OCI-LY1 (cell line): ENCODE results near the gene SEC24C.
A peak's percentile ranks its signal among the peaks of the same experiment; 100 is the strongest.

ENCODE experiments used
- H2AFZ ChIP-seq: fragments of 200-600 bp; sonication (generic), shearing (Covaris generic); 2 replicates; pipeline ENCODE4 v1.6.0; 2014; ENCODE audit warnings: antibody characterized with exemption, mild to moderate bottlenecking, low read length
- H3F3A ChIP-seq: fragments of 200-600 bp; sonication (generic), shearing (Covaris generic); 2 replicates; pipeline ENCODE4 v1.6.0; 2014; ENCODE audit warnings: mild to moderate bottlenecking, antibody characterized with exemption, low read length, moderate library complexity; ENCODE audit not compliant: insufficient read depth
- H3K27ac ChIP-seq: fragments of 200-600 bp; sonication (generic); 2 replicates; pipeline ENCODE4 v1.5.1; 2014; ENCODE audit warnings: low read length, mixed run types, mild to moderate bottlenecking, low read depth; ENCODE audit not compliant: poor library complexity, severe bottlenecking
- H3K27me3 ChIP-seq: fragments of 200-600 bp; sonication (generic); 2 replicates; pipeline ENCODE4 v1.6.0; 2014; ENCODE audit warnings: antibody characterized with exemption, mild to moderate bottlenecking, low read length, moderate library complexity; ENCODE audit not compliant: insufficient read depth
- H3K36me3 ChIP-seq: fragments of 200-600 bp; sonication (generic); 2 replicates; pipeline ENCODE4 v1.6.1; 2014; ENCODE audit warnings: mild to moderate bottlenecking, antibody characterized with exemption, low read length, moderate library complexity, mixed read lengths; ENCODE audit not compliant: insufficient read depth
- H3K4me1 ChIP-seq: fragments of 200-600 bp; sonication (generic); 2 replicates; pipeline ENCODE4 v1.5.1; 2014; ENCODE audit warnings: mild to moderate bottlenecking, low read length, moderate library complexity; ENCODE audit not compliant: insufficient read depth, severe bottlenecking
- H3K4me2 ChIP-seq: fragments of 200-600 bp; sonication (generic), shearing (Covaris generic); 2 replicates; pipeline ENCODE4 v1.6.1; 2014; ENCODE audit warnings: low read length
- H3K4me3 ChIP-seq: fragments of 200-600 bp; sonication (generic); 2 replicates; pipeline ENCODE4 v1.5.1; 2014; ENCODE audit warnings: low read length, low read depth, mild to moderate bottlenecking, mixed read lengths; ENCODE audit not compliant: poor library complexity, severe bottlenecking
- H3K79me2 ChIP-seq: fragments of 200-600 bp; shearing (Covaris generic); 2 replicates; pipeline ENCODE4 v1.6.1; 2016; ENCODE audit warnings: mixed run types, low read length, mixed read lengths; ENCODE audit not compliant: insufficient read depth
- H3K9ac ChIP-seq: fragments of 200-600 bp; sonication (generic), shearing (Covaris generic); 2 replicates; pipeline ENCODE4 v1.6.1; 2014; ENCODE audit warnings: mild to moderate bottlenecking, low read length, mixed read lengths
- H3K9me2 ChIP-seq: fragments of 200-600 bp; sonication (generic), shearing (Covaris generic); 2 replicates; pipeline ENCODE4 v1.6.1; 2014; ENCODE audit warnings: low read depth, mild to moderate bottlenecking, low read length, mixed read lengths
- H3K9me3 ChIP-seq: fragments of 200-600 bp; shearing (Covaris generic); 2 replicates; pipeline ENCODE4 v1.6.1; 2014; ENCODE audit warnings: low read length, mixed read lengths
- H4K20me1 ChIP-seq: fragments of 200-600 bp; sonication (generic), shearing (Covaris generic); 2 replicates; pipeline ENCODE4 v1.6.0; 2016; ENCODE audit warnings: mild to moderate bottlenecking, low read length; ENCODE audit not compliant: insufficient read depth
- CTCF ChIP-seq: fragments of 200-600 bp; sonication (generic), shearing (Covaris generic); IDR thresholded peaks from 2 replicates; pipeline ENCODE4 v1.5.1; 2017; ENCODE audit warnings: mild to moderate bottlenecking, antibody characterized with exemption, low read length, moderate library complexity, mixed read lengths
- EZH2 ChIP-seq: fragments of 200-600 bp; sonication (generic), shearing (Covaris generic); IDR thresholded peaks from 2 replicates; pipeline ENCODE4 v1.8.0; 2017; ENCODE audit warnings: borderline replicate concordance, mixed run types, mild to moderate bottlenecking, antibody characterized with exemption, low read length, moderate library complexity, mixed read lengths

The SEC24C gene

GRCh38 chr10:73809061-73809818 is 65.1 kb downstream of the SEC24C start:
- H3K36me3 ChIP-seq, result peaks cover 41% of the 10 kb centered on the region

DNA sequence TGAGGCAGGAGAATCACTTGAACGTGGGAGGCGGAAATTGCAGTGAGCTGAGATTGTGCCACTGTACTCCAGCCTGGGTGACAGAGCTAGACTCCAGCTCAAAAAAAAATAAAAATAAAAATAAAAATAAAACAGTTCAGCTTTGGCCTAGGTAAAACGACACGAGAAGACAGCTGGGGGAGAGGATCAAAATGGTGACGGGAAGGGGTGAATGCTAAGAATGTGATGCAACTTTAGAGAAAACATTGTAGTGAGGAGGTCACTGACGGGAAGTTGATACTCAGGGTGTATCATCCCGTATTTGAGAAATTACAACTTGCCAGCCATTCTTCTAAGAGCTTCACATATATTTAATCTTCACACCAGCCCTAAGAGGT is 66.2 kb downstream of the SEC24C start:
- Histone ChIP-seq H3K4me3 (peak overlapping the region; percentile 88), H3F3A (no peaks in the 10 kb centered on the region), H2AFZ (no peak overlapping the region), H3K4me1 (peaks cover 8% of the 10 kb centered on the region), H3K27me3 (no peaks in the 10 kb centered on the region), H3K27ac (no peak overlapping the region), H4K20me1 (no peaks in the 10 kb centered on the region), H3K79me2 (no peaks in the 10 kb centered on the region), H3K9me2 (no peaks in the 10 kb centered on the region), H3K9ac (peak overlapping the region; percentile 86), H3K4me2 (peak overlapping the region; percentile 72), H3K36me3 (peaks cover 41% of the 10 kb centered on the region), H3K9me3 (no peaks in the 10 kb centered on the region)
- no peak for TF ChIP-seq EZH2
- no peak for TF ChIP-seq CTCF

More at GRCh38 chr10:73809061-73809818, 65.1 kb downstream of the SEC24C start:
- Histone ChIP-seq H3K9ac (no peak overlapping the region), H3K27me3 (no peaks in the 10 kb centered on the region), H3K79me2 (no peaks in the 10 kb centered on the region), H3F3A (no peaks in the 10 kb centered on the region), H3K27ac (no peak overlapping the region), H3K4me3 (no peak overlapping the region), H4K20me1 (no peaks in the 10 kb centered on the region), H3K9me3 (no peaks in the 10 kb centered on the region), H3K9me2 (no peaks in the 10 kb centered on the region), H3K4me2 (no peak overlapping the region), H2AFZ (no peak overlapping the region), H3K4me1 (peaks cover 8% of the 10 kb centered on the region)
- TF ChIP-seq EZH2 (no peak), CTCF (no peak)

- H3K27ac ChIP-seq, result no peak overlapping the region
- H3K9me2 ChIP-seq, result no peaks in the 10 kb centered on the region
- H3K4me3 ChIP-seq, result peak overlapping the region; percentile 88
- H3K27me3 ChIP-seq, result no peaks in the 10 kb centered on the region
- no peaks in the 10 kb centered on the region for H4K20me1 ChIP-seq
- H3K4me2 ChIP-seq, result peak overlapping the region; percentile 72
- no peaks in the 10 kb centered on the region for H3K9me3 ChIP-seq
- peak overlapping the region; percentile 86 for H3K9ac ChIP-seq
- H3F3A ChIP-seq, result no peaks in the 10 kb centered on the region
- no peaks in the 10 kb centered on the region for H3K79me2 ChIP-seq
- peaks cover 8% of the 10 kb centered on the region for H3K4me1 ChIP-seq
- H3K36me3 ChIP-seq, result peaks cover 41% of the 10 kb centered on the region
- TF ChIP-seq CTCF, result no peak
- TF ChIP-seq EZH2, result no peak
- no peak overlapping the region for H2AFZ ChIP-seq
Observed at GRCh38 chr10:73810735-73811465, 66.7 kb downstream of the SEC24C start.
